SH-SY5Y (cell line): ENCODE results near the gene TYW3.

Source experiments
- GATA2 ChIP-seq: IDR thresholded peaks from 2 replicates; pipeline ENCODE4 v1.6.1; 2011; ENCODE audit warnings: mild to moderate bottlenecking, low read depth, low read length
- GATA3 ChIP-seq: IDR thresholded peaks from 2 replicates; pipeline ENCODE4 v1.6.1; 2011; ENCODE audit warnings: low read depth, mild to moderate bottlenecking, low read length, moderate library complexity

TYW3 gene

DNA sequence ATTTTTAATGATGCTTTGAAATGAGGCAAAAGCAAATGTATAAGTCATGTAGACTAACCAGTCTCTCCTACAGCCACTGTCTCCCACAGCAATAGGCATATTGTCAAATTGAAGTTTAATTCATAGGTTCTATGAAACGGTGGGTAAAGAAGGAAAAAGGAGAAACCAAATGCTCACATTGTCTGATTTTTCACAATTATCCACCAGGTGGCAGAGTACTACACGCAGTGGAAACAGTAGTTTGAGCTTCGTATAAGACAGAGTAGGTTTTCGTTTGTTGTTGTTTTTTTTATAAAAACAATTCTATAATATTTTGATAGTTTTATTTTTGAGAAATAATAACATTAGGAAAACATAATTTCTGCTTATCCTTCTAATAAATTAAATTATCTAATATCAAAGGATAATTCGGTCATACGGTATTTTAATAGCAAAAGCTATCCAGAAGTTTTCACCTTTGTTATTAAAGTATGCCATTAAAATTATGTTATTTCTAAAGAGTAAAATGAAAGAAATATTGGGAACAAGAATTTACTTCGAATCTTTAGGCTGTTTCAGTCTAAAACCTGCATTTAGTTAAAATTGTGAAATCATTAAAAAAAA, 39.1 kb downstream of the TYW3 start:
- TF ChIP-seq GATA2 (no peak), GATA3 (no peak)

DNA sequence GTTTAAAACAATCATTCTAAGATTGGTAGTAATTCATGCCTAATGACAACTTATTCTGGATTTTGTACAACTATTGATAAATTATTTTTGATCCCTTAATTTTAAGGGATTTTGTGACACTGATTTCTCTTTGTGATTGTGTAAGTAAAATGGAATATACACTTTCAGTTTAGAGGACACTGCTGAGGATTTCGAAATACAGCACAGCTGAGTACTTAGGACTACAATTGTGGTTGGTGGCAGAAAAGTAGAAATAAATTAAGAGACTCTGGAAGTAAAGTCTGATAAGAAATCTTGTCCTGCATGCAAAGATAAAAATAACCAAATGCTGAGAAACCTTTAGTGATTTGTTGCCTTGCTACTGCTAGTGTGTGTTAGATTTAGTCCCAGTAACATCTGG, 40.0 kb downstream of the TYW3 start:
- no peak for TF ChIP-seq GATA2
- TF ChIP-seq GATA3, result no peak

DNA sequence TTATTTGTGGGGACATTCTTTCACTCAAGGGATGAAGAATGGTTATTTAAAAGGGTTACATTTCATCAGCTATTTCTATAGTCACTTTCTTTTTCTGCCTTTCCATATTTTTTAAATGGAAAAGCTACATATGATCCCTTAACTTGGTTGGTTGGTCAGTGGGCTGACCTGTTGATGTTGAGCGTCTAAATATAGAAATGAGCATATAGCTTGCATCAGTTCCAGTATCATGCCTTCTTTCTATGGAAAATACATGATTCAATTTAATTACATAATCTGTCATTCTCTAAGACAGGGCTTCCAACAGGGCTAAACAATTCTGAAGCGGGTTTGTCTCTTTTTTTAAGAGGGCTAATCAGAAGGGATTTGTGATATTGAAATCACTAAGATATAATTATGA, 40.6 kb downstream of the TYW3 start:
- TF ChIP-seq GATA3, result no peak
- no peak for TF ChIP-seq GATA2

DNA sequence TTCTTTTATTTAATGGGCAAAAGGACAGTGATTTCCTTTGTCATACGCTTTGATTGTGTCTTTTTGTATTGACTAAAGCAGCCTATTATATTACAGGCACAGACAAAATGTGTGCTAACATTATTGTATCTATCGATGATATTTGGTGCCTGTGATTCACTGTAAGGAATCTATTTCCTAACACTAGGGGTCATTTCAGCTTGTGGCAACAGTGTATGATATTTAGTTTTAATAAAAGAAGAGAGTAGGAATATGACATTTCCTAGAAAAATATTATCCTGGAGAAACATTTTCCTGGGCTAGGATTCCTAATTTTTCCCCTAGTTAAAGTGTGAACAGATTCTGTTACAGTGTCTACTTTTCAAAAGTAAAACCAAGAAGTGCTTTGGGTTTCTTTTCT, 42.8 kb downstream of the TYW3 start:
- TF ChIP-seq GATA2, result no peak
- no peak for TF ChIP-seq GATA3

DNA sequence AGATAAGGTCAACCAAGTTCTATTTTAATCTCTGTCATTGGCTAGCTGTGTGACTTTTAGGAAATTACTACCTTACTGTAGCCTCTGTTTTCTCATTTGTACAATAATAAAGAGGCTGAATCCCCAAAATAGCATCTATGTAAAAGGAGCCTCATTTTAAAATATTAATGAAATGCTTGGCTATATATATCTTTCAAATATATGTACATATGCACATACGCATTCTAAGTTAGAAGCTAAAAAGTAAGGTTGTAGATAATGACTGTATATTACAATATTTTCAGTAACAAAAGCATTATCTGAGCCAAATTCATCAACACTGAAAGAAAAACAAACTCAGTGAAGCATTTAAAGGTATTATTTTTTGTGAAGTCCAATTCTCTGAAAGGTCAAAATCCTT, 44.6 kb downstream of the TYW3 start:
- no peak for TF ChIP-seq GATA2
- no peak for TF ChIP-seq GATA3

DNA sequence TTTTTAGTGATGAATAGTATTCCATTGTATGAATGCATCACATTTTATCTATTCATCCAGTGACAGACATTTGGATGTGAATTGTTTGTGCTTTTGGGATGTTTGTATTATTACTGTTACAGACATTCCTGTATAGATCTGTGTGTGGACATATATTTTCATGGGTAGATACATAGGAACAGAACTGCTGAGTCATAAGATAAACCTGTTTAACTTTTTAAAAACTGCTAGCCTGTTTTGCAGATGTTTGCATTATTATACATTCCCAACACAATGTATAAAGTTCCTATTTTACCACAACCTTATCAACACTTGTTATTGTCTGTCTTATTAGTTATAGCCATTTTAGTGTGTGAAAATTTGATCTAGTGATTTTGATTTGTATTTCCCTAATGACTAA, 46.8 kb downstream of the TYW3 start:
- TF ChIP-seq GATA2, result no peak
- TF ChIP-seq GATA3, result no peak

DNA sequence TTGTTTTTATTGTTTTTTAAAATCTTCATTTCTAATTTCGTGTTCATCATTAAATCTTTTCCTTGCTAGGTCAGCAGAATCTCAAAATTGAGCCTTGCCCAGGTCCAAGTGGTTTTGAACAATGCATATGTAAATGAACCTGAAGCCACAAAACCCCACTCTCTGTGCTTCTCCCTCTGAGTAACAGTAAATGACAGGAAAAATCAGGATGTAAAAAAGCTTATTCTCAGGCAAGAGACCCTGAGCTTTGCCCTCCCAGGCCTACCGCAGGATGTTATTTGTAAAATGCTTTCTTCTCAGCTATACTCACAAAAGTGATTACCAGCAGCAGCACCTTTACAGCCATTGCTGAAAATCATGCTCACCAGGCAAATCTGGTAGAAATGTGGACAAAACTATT, 47.6 kb downstream of the TYW3 start:
- TF ChIP-seq GATA3 (no peak), GATA2 (no peak)

DNA sequence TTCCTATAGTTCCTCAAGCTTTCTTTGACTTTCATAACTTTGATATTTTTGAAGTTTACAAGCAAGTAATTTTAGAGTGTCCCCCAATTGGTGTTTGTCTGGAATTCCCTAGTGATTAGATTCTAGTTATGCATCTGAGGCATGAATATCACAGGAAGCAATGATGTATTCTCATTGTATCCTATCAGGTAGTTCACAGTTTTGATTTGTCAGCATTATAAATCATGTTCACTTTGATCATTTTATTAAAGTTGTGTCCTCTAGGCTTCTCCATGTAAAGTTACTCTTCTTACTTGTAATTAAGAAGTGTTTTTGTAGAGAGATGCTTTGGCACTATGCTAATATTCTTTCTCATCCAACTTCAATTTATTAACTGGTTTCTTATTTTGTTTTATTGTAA, 53.0 kb downstream of the TYW3 start:
- no peak for TF ChIP-seq GATA3
- no peak for TF ChIP-seq GATA2

DNA sequence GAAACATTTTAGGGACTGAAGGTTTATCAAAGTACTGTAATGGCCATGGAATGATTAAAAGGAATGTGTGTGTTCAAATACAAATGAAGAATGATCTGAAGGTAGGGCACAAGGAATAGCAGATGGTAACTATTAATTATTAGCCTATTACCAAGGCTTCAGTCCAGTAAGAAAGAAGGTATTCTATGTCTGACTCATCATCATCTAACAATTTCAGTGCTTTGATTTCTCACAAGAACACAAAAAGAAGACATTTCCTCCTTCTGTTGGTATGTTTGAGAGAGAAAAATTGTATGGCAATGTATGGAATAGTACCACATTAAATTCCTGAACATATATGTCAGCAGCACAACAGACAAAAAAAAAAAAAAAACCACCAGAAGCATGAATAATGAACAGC, 57.5 kb downstream of the TYW3 start:
- no peak for TF ChIP-seq GATA2
- no peak for TF ChIP-seq GATA3

DNA sequence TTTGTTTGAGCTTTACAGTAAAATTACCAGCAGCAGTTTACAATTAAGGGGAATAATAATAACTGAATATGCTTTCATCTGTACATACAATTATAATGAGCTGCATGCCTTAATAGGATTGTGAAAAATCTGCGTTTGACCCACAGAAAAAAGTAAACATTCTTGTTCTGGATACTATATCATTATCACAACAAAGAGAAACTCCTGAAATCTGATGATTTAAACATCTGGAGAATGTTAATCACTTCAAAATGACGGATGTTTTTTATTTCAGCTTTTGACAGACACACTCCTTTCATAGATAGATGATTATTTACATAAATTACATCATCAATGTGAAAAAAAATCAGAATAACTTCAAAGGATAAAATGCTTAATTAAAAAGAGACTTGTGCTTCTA, 58.5 kb downstream of the TYW3 start:
- no peak for TF ChIP-seq GATA2
- TF ChIP-seq GATA3, result no peak

DNA sequence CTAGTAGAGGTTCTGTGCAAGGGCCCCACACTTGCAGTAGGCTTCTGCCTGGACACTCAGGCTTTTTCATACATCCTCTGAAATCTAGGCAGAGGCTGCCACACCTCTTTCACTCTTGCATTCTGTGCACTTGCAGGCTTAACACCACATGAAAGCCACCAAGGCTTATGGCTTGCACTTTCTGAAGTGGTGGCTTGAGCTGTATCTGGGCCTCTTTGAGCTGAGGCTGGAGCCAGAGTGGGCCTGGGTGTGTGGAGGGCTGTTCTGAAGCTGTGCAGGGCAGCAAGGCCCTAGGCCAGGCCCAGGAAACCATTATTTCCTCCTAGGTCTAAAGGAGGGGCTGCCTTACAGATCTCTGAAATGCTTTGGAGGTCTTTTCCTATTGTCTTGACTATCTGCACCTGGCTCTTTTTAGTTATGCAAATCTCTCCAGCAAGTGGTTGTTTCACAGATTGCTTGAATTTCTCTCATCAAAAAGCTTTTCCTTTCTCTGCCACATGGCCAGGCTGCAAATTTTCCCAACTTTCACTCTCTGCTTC, 66.2 kb downstream of the TYW3 start:
- TF ChIP-seq GATA2 (no peak), GATA3 (no peak)

DNA sequence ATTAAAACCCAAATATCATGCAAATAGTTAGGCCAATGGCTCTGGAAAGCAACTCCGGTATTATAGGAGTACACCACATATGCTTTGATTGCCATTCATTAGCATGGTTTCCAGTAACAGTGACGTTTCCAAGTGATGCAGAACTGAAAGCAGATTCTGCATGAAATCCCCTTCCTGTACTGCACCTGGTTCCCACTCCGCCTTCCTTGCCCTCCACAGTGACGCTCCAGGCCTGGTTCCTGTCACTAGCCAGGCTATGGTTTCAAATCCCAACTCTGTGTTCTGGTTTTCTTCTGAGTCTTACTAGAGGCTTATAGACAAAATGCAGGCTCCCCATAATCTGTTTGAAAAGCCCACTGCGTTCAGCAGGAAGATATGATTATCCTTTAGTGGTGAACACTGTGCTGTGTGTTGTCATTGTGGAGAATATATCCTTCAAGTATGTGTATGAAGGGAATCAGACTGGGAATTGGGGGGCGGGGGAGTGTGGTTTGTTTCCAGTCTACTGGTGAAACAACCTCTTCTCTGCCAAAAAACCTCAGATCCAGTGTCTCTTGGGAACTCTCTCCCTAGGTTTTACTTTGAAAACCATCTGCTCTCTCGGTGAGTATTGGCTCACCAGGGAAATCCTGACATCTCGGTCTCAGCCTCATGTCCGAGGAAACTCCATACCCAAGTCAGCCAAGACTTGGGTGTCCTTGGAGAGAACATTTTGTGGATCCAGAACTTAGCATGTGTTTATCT, 78.7 kb downstream of the TYW3 start:
- TF ChIP-seq GATA3 (no peak), GATA2 (no peak)

DNA sequence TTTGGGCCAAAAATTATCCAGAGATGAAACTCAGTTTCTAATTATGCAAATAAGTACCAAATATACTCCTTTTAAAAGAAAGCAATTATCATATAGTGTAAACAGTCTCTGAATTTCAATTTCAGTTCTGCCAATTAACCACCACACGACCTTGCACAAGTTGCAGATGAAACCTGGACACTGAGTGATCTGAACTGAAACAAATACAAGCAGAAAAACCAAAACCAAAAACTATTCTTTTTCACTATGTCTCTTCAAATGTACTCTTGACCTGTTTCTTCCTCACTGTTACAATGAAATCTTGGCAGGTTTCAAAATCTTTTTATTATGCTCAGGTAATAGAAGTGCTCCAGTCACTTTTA, 79.2 kb downstream of the TYW3 start:
- TF ChIP-seq GATA2 (no peak), GATA3 (no peak)
